Cortex of kidney (tissue), 1 donor: ENCODE results near the gene PYCR2.

ENCODE experiments used
- DNase-seq: peaks from one replicate; lab custom pipeline; 2025; lab: John Stamatoyannopoulos, UW

Gene PYCR2

GRCh38 chr1:225919906-225920305, 4.1 kb downstream of the PYCR2 start:
- no peak for DNase-seq

- DNase-seq, result no peak
These were observed 5.8 kb downstream of the PYCR2 start for GRCh38 chr1:225918280-225918679.

GRCh38 chr1:225917536-225917935, 6.5 kb downstream of the PYCR2 start:
- DNase-seq, result no peak

- no peak for DNase-seq
These were observed 6.9 kb downstream of the PYCR2 start for GRCh38 chr1:225917101-225917500.

- DNase-seq, result no peak
These were observed 8.5 kb downstream of the PYCR2 start for GRCh38 chr1:225915538-225915991.

GRCh38 chr1:225914947-225915346, 9.1 kb downstream of the PYCR2 start:
- no peak for DNase-seq

GRCh38 chr1:225914391-225914790, 9.7 kb downstream of the PYCR2 start:
- no peak for DNase-seq

GRCh38 chr1:225911191-225912130, 12.6 kb downstream of the PYCR2 start:
- DNase-seq, result no peak

GRCh38 chr1:225909477-225909876, 14.6 kb downstream of the PYCR2 start:
- DNase-seq, result no peak

- DNase-seq, result no peak
These were observed 15.3 kb downstream of the PYCR2 start for GRCh38 chr1:225908773-225909172.

- no peak for DNase-seq
These were observed 15.9 kb downstream of the PYCR2 start for GRCh38 chr1:225908013-225908640.

- no peak for DNase-seq
These were observed 16.7 kb downstream of the PYCR2 start for GRCh38 chr1:225907341-225907740.

- DNase-seq, result no peak
These were observed 17.6 kb downstream of the PYCR2 start for GRCh38 chr1:225906467-225906866.

GRCh38 chr1:225903623-225904022, 20.4 kb downstream of the PYCR2 start:
- DNase-seq, result no peak

- no peak for DNase-seq
These were observed 24.8 kb downstream of the PYCR2 start for GRCh38 chr1:225899044-225899925.

GRCh38 chr1:225897595-225898514, 26.2 kb downstream of the PYCR2 start:
- no peak for DNase-seq

- DNase-seq, result no peak
These were observed 27.0 kb downstream of the PYCR2 start for GRCh38 chr1:225896937-225897549.

GRCh38 chr1:225896494-225896893, 27.6 kb downstream of the PYCR2 start:
- DNase-seq, result no peak

- no peak for DNase-seq
These were observed 31.7 kb downstream of the PYCR2 start for GRCh38 chr1:225892307-225892706.

GRCh38 chr1:225891229-225891972, 32.6 kb downstream of the PYCR2 start:
- no peak for DNase-seq
